AG04449 (cell line): ENCODE data around the gene DCTN2.
"Not testable (repeated sequence)": the region's sequence is repeated elsewhere in the genome, so short reads cannot be mapped to it uniquely, and the experiment has no call there.

ENCODE experiments used
- CTCF ChIA-PET: fragments of 350-600 bp; formaldehyde crosslinking; extraction: SDS; loops from one replicate; lab custom pipeline; 2021; ENCODE audit warnings: antibody characterized with exemption; lab: Yijun Ruan, JAX
- POLR2A ChIA-PET: fragments of 400-600, 350-600 bp; formaldehyde crosslinking; extraction: SDS; loops from one replicate; lab custom pipeline; 2020; ENCODE audit warnings: antibody characterized with exemption, inconsistent platforms; lab: Yijun Ruan, JAX
- DNase-seq: peaks from one replicate; pipeline ENCODE4 v3.0.0-alpha.2; 2010; ENCODE audit warnings: low read depth, low spot score
- H3K4me3 ChIP-seq: 2 replicates; pipeline ENCODE4 v1.5.1; 2011; ENCODE audit warnings: low read depth, mild to moderate bottlenecking, control low read depth, low read length
- TF ChIP-seq, protein P1 (sequence below): IDR thresholded peaks from one replicate; pipeline ENCODE4 v1.5.1; 2011; ENCODE audit warnings: mild to moderate bottlenecking, moderate library complexity, low read length, control low read depth, inconsistent platforms; ENCODE audit not compliant: insufficient read depth; ENCODE audit errors: missing control alignments

Gene DCTN2

DNA sequence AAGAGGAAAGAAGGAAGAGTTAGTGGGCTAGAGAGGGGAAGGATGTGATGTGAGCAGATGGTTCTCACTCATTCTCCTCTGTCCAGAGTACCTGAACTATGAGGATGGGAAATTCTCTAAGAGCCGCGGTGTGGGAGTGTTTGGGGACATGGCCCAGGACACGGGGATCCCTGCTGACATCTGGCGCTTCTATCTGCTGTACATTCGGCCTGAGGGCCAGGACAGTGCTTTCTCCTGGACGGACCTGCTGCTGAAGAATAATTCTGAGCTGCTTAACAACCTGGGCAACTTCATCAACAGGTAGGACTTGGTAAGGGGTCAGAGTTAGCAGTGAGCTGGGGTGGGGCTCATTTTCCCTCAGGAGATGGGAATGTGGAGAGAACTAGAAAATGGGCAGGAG, 34.3 kb downstream of the DCTN2 start:
- TF ChIP-seq, protein P1, sequence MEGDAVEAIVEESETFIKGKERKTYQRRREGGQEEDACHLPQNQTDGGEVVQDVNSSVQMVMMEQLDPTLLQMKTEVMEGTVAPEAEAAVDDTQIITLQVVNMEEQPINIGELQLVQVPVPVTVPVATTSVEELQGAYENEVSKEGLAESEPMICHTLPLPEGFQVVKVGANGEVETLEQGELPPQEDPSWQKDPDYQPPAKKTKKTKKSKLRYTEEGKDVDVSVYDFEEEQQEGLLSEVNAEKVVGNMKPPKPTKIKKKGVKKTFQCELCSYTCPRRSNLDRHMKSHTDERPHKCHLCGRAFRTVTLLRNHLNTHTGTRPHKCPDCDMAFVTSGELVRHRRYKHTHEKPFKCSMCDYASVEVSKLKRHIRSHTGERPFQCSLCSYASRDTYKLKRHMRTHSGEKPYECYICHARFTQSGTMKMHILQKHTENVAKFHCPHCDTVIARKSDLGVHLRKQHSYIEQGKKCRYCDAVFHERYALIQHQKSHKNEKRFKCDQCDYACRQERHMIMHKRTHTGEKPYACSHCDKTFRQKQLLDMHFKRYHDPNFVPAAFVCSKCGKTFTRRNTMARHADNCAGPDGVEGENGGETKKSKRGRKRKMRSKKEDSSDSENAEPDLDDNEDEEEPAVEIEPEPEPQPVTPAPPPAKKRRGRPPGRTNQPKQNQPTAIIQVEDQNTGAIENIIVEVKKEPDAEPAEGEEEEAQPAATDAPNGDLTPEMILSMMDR = no peak
- DNase-seq = no peak
- POLR2A ChIA-PET = no interaction called here
- H3K4me3 ChIP-seq = no peak overlapping the region
- CTCF ChIA-PET = interaction anchor here (0.6 to 2.0 kb wide), 3 partner anchors 54 to 217 kb away, joined by 3 to 7 read pairs (median 3); no protein-coding TSS in a partner anchor

DNA sequence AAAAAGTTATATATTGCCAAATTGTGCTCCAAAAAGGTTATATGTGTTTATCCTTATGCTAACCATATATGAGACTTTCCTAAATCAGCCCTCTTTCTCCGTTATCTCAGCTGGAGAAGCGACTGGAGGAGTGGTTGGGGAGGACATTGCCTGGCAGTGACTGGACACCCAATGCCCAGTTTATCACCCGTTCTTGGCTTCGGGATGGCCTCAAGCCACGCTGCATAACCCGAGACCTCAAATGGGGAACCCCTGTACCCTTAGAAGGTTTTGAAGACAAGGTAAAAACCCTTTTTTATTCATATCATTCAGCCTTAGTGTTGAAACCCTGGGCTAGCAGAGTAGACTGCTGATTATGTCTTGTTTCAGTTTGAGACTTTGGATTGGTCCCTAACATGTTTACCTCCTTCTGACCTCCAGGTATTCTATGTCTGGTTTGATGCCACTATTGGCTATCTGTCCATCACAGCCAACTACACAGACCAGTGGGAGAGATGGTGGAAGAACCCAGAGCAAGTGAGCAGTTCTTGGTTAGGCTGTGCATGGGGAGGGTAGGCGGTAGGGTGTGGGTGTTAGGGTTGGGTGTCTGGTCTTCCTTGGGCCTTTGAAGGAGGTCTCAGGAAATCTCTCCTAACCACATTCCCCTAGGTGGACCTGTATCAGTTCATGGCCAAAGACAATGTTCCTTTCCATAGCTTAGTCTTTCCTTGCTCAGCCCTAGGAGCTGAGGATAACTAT, 35.2 kb downstream of the DCTN2 start:
- DNase-seq = no peak
- ChIA-PET POLR2A (no interaction called here), CTCF (interaction anchor here (0.6 to 2.0 kb wide), 3 partner anchors 20 to 217 kb away, joined by 3 to 7 read pairs (median 3); no protein-coding TSS in a partner anchor)
- H3K4me3 ChIP-seq = no peak overlapping the region
- TF ChIP-seq, protein P1 = no peak

DNA sequence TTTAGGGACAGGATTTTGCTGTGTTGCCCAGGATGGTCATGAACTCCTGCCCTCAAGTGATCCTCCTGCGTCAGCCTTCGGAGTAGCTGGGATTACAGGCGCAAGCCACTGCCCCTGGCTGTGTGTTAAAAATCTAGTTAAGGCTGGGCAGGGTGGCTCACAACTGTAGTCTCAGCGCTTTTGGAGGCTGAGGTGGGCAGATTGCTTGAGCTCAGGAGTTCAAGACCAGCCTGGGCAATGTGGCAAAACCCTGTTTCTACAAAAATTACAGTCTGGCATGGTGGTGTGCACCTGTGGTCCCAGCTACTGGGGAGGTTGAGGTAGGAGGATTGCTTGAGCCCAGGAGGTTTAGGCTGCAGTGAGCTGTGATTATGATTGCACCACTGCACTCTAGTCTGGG, 35.8 kb downstream of the DCTN2 start:
- ChIA-PET CTCF (interaction anchor here (1.4 kb wide), 1 partner anchor 20 kb away, joined by 3 read pairs; no protein-coding TSS in a partner anchor), POLR2A (no interaction called here)
- no peak overlapping the region for H3K4me3 ChIP-seq
- no peak for DNase-seq
- TF ChIP-seq, protein P1 = no peak

DNA sequence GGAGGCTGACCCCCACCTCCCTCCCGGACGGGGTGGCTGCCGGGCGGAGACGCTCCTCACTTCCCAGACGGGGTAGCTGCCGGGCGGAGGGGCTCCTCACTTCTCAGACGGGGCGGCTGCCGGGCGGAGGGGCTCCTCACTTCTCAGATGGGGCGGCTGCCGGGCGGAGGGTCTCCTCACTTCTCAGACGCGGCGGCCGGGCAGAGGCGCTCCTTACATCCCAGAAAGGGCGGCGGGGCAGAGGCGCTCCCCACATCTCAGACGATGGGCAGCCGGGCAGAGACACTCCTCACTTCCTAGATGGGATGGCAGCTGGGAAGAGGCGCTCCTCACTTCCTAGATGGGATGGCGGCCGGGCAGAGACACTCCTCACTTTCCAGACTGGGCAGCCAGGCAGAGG, 39.2 kb downstream of the DCTN2 start:
- DNase-seq, CTCF ChIA-PET: not testable (repeated sequence)

DNA sequence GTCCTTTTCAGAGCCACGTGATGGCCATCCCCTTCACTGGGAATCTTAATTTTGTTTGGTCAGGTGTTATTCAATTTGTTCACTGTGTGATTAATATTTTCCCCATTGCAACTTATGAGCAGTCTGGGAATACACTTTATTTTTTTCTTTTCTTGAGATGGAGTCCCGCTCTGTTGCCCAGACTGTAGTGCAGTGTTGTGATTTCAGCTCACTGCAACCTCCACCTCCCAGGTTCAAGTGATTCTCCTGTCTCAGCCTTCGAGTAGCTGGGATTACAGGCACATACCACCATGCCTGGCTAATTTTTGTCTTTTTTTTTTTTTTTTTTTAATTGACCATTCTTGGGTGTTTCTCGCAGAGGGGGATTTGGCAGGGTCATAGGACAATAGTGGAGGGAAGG, 40.5 kb downstream of the DCTN2 start:
- not testable (repeated sequence) for DNase-seq, H3K4me3 ChIP-seq
- ChIA-PET CTCF (interaction anchor here (1.8 kb wide), 1 partner anchor 48 kb away, joined by 4 read pairs; no protein-coding TSS in a partner anchor), POLR2A (interaction anchor here (1.2 kb wide), 1 partner anchor 11 kb away, joined by 4 read pairs; no protein-coding TSS in a partner anchor)

More for the DNA sequence above, 39.2 kb downstream of the DCTN2 start:
- POLR2A ChIA-PET, H3K4me3 ChIP-seq: not testable (repeated sequence)

DNA sequence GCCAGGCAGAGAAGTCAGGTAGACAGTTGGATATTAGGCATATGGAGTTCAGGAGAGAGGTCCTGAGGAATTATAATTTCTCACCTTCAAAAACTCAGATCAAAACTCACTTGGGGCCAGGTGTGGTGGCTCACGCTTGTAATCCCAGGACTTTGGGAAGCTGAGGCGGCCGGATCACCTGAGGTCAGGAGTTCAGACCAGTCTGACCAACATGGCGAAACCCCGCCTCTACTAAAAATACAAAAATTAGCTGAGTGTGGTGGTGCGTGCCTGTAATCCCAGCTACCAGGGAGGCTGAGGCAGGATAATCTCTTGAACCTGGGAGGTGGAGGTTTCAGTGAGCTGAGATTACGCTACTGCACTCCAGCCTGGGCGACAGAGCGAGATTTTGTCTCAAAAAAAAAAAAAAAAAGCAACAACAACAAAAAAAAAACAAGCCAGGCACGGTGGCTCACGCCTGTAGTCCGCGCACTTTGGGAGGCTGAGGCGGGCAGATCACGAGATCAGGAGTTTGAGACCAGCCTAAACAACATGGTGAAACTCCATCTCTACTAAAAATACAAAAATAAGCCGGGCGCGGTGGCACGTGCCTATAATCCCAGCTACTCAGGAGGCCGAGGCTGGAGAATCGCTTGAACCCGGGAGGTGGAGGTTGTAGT, 44.6 kb downstream of the DCTN2 start:
- CTCF ChIA-PET = interaction anchor here (1.6 to 1.7 kb wide), 2 partner anchors 13 to 43 kb away, joined by 4 to 8 read pairs; partner anchors contain the start of gene GLI1
- DNase-seq, H3K4me3 ChIP-seq: not testable (repeated sequence)
- POLR2A ChIA-PET = interaction anchor here (0.6 kb wide), 1 partner anchor 223 kb away, joined by 3 read pairs; no protein-coding TSS in a partner anchor

DNA sequence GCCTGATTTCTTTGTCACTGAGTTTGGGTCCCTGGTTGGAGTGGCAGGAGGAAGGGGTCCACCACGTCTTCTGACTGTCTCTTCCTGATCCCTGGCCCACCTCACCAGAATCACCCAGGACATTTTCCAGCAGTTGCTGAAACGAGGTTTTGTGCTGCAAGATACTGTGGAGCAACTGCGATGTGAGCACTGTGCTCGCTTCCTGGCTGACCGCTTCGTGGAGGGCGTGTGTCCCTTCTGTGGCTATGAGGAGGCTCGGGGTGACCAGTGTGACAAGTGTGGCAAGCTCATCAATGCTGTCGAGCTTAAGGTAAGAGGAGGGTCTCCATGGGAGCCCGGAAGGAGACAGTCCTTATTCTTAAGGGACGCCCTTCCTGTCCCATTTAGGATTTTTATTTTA, 46.8 kb downstream of the DCTN2 start:
- ChIA-PET CTCF (interaction anchor here (1.1 to 1.2 kb wide), 2 partner anchors 41 to 286 kb away, joined by 3 read pairs; partner anchors contain the start of gene GLI1), POLR2A (no interaction called here)
- no peak for DNase-seq
- H3K4me3 ChIP-seq = no peak overlapping the region
- TF ChIP-seq, protein P1 = no peak
